GM19328 (cell line): ENCODE results near the gene ANGPTL5.
"Not testable (repeated sequence)": the region's sequence is repeated elsewhere in the genome, so short reads cannot be mapped to it uniquely, and the experiment has no call there.

Source experiments
- ATAC-seq: cut with Tn5 transposase; IDR thresholded peaks from one replicate; pipeline ENCODE4 v1.9.1; 2021; ENCODE audit warnings: mild to moderate bottlenecking, moderate library complexity; ENCODE audit not compliant: unreplicated experiment

ANGPTL5 gene

GRCh38 chr11:101916422-101916821, at the start of gene ANGPTL5:
TSS of gene ANGPTL5 (minus strand) at chr11:101916522. CDS start at chr11:101907909, 8,613 bp downstream.
- no peak for ATAC-seq

GRCh38 chr11:101964200-101964599, 47.9 kb upstream of the ANGPTL5 start:
- ATAC-seq: not testable (repeated sequence)

- ATAC-seq: no peak
Observed at GRCh38 chr11:101960231-101960630, 43.9 kb upstream of the ANGPTL5 start.

- no peak for ATAC-seq
Observed at GRCh38 chr11:101955701-101956100, 39.4 kb upstream of the ANGPTL5 start.

GRCh38 chr11:101955278-101955677, 39.0 kb upstream of the ANGPTL5 start:
- no peak for ATAC-seq

DNA sequence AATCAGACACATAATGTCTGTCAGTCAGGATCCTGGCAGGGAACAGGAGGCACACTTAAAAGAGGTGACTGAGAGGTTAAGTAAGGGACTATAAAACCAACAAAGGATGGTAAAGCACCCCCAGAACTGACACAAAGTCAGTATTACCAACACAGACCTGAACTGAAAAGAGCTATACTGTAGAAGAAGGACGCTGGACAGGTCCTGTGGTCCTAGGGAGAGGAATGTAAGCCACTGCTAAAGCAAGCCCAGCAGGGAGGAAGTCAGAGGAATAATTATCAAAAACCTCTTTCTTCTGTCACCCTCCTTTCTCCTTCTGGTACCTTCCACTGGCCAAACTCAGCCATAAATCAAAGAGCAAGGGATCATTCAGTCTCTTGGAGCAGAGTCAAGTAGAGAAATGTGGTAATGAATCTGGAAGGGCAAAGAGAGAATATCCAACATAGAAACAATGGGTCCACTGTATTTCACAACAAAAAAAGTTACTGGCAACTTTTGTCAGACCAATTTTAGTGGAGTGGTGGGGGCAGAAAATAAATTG, 33.4 kb upstream of the ANGPTL5 start:
- no peak for ATAC-seq

DNA sequence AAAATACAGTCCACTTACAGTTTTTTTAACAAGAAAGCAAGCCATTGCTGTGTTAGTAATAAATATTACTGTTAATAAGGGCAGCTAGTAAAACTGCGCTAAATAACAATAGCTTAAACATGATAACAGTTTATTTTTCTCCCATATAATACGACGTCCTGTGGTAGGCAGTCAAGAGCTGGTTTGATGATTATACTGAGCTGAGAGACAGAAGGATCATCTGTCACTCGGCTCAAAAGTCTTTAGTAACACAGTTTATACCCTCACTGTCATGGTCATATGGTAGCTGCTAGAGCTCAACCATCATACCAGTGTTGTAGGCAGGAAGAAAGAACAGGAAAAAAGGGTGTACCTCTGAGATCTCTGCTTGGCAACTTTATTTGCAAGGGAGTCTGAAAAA, 29.1 kb upstream of the ANGPTL5 start:
- ATAC-seq: no peak

DNA sequence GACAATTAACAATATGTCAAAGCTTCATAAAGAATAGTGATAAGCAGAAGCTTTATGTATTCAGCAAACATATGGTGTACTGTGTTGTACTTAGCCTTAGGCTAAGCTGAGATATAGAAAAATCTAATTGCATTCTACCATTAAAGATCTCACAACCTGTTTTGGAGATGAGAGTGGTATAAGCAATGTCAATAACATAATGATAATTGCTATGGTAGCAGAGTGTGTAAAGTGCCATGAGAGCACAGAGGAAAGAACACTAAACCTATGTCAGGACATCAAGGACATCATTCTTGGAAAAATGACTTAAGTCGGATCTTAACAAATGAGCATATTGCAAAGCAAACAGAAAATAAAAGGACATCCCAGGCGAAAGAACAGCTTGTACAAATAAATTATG, 28.6 kb upstream of the ANGPTL5 start:
- no peak for ATAC-seq

DNA sequence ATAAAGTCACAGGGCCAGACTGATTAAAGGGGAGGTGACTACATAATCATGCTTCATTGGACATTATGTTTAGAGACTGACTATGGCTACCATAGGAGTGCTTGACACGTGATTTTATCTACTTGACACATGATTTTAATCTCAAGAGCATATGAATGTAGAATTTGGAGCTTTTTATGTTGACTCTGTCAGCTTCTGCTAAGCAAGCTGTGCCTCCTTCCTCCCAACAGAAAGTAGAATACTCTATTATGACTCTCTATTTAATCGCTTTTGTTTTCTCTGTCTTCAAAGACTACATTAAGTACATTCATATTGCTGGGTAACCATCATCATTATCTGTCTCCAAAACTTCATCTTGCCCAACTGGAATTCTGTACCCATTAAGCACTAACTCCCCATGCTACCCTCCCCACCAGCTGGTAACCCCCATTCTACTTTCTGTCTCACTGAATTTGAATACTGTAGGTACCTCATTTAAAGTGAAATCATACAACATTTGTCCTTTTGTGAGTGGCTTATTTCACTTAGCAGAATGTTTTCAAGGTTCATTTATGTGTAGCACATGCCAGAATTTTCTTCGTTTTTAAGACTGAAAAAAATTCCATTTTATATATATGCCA, 24.7 kb upstream of the ANGPTL5 start:
- ATAC-seq: no peak

GRCh38 chr11:101931692-101932091, 15.4 kb upstream of the ANGPTL5 start:
- ATAC-seq: no peak

DNA sequence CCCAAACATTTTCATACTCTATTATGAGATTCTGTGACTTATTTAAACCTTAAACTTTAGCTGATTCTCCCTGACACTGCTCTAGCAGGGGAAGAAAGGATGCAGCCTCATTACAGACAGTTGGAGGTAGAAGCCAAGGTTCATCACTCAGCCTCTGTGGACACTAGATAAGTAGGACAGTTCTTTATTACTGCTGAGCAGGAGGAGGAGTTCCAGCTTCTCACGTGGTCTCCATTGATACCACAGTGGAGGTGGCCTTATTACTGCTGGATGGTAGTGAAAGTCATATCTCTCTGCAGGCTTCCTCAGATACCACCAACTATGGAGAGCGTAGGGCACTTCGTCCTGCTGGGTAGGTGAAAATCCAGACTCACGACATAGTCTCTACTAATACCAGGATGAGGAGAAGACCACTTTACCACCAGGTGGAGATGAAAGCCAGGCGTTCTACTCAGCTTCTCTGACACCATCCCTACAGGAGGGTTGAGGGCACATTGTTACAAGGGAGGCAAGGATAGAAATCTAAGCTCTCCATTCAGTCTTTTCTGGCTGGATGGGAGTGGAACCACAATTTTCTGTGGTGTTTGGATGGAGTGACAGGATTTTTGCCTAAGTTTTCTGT, 13.1 kb upstream of the ANGPTL5 start:
- no peak for ATAC-seq

GRCh38 chr11:101923554-101923953, 7.2 kb upstream of the ANGPTL5 start:
- ATAC-seq: no peak

GRCh38 chr11:101920992-101921391, 4.7 kb upstream of the ANGPTL5 start:
- ATAC-seq: no peak

DNA sequence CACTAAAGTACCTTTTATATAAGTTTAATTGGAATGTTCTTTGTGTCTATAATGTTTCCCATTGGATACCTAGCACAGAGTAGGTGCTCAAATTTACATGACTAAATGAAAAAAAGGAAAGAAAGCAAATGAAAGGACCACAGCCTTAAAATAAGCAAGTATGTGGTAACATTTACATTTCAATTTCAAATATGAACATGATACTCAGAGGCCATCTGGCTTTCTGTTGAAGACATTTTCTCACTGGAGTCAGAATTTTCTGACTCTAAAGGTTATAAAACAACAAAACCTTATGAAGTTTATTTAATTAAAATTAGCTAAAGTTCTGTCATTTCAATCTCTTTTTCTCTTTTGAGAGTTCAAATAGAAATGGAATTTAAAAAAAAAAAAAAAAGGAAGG, 904 bp upstream of the ANGPTL5 start:
- no peak for ATAC-seq

- ATAC-seq: no peak
Observed at GRCh38 chr11:101915791-101916291, 481 bp downstream of the ANGPTL5 start.

- ATAC-seq: peak; percentile 99
Observed at GRCh38 chr11:101914738-101915426, 1.4 kb downstream of the ANGPTL5 start, which contains the start of gene CEP126. TSS of gene CEP126 (plus strand) at chr11:101915010. CDS start at chr11:101915285, 275 bp downstream.

DNA sequence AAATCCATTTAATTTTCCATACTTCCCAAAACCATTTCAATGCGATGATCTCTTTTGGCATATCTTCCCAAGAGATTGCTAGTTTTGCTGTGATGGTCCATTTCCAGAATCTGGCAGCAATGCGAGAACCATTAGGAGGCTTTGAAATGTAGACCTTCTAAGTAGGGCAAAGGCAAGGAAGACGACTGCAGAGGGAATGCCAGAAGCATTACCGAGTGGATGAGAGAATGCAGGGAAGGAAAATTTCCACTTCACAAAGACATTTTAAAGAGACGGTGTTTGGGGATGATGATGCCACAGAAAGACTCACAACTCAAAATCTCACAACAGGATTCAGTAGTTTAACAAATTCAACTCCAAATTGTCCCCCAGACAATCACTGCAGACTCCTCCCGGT, 2.0 kb downstream of the ANGPTL5 start:
- no peak for ATAC-seq

DNA sequence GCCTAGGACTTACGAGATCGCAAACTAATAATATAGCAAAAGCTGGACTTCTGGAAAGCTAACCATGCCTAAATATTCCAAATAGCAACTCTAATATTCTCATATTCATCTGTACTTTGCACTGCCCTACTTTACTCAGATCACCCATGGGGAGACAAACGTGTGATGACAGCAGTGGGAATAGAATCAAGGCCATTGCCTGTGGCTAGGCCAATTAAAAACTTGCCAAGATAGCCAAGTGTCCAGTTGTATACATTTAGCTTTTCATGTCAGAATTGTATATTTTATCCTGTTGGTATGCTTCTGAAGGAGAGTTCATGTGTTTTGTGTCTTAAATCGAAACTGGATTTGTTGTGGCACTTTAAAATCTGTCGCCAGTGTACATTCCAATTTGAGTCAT, 2.7 kb downstream of the ANGPTL5 start:
- no peak for ATAC-seq

GRCh38 chr11:101912823-101913284, 3.5 kb downstream of the ANGPTL5 start:
- no peak for ATAC-seq

DNA sequence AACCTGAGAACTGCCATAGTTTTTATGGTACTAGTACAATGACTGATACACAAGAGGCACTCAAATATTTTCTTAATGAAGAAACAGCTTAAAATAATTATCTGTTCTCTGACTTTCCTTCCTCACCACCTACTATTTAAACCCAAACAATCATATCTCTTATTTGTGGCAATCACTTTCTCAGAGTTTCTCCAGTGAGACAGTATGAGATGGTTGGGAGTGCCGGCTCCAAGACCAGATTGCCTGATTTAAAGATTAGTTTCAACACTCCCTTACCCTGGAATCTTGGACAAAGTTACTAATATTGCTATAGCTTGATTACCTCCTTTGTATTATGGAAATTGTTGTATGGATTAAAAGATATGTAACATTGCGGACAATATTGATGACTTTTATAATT, 7.2 kb downstream of the ANGPTL5 start:
- ATAC-seq: no peak

GRCh38 chr11:101907815-101908214, 8.5 kb downstream of the ANGPTL5 start:
- ATAC-seq: no peak

- ATAC-seq: no peak
Observed at GRCh38 chr11:101894505-101894904, 21.8 kb downstream of the ANGPTL5 start.
